B cell (primary cell): ENCODE results near the gene TMEM263. TPM values are rescaled to one million over a fixed set of nuclear protein-coding genes. Genes with fewer than 3 reads are reported as not detected.

Experiments used
- ATAC-seq: fragments of 200-7000 bp; cut with Tn5 transposase; one replicate; pipeline ENCODE4 v1.10.0; 2021; ENCODE audit warnings: low read depth, mild to moderate bottlenecking, moderate number of reproducible peaks, moderate library complexity
- CTCF ChIA-PET: fragments of 350-600 bp; sonication (Branson Sonifier 250); formaldehyde crosslinking; loops from one replicate; lab custom pipeline; 2021; ENCODE audit warnings: antibody characterized with exemption, inconsistent platforms; lab: Charles Lee
- POLR2A ChIA-PET: fragments of 350-600 bp; sonication (Branson Sonifier 250); formaldehyde crosslinking; loops from one replicate; lab custom pipeline; 2021; ENCODE audit warnings: antibody characterized with exemption; lab: Charles Lee
- DNase-seq: peaks from one replicate; pipeline ENCODE4 v3.0.0; 2013
- H2AFZ ChIP-seq: 2 replicates; pipeline ENCODE4 v1.6.1; 2012; ENCODE audit warnings: mild to moderate bottlenecking, low read depth, low read length; ENCODE audit not compliant: insufficient read depth, poor library complexity, severe bottlenecking
- H3K27ac ChIP-seq, 2 donors: 1 replicate in 1 of 2; 2 replicates in 1 of 2; pipeline ENCODE4 v1.5.1; 2012 to 2013; ENCODE audit warnings: low read length in 2 of 2, mild to moderate bottlenecking in 2 of 2, moderate library complexity in 1 of 2
- H3K27me3 ChIP-seq, 4 experiments: fragments of 200-600 bp in 1 of 4; sonication (generic) in 1 of 4; replicated peaks in 1 of 4; 1 replicate in 2 of 4; 2 replicates in 2 of 4; pipeline versions ENCODE4 v1.6.1 to v1.7.0; 2013 to 2016; ENCODE audit warnings: low read length in 3 of 4, mild to moderate bottlenecking in 2 of 4, mixed read lengths in 1 of 4, moderate library complexity in 1 of 4; ENCODE audit not compliant: insufficient read depth in 4 of 4, control insufficient read depth in 3 of 4; ENCODE audit errors: control extremely low read depth in 1 of 4
- H3K36me3 ChIP-seq, 2 experiments: replicated peaks in 1 of 2; 1 replicate in 1 of 2; 2 replicates in 1 of 2; pipeline versions ENCODE4 v1.6.1 to v1.7.1; 2013; ENCODE audit warnings: low read length in 1 of 2; ENCODE audit not compliant: insufficient read depth in 2 of 2, control insufficient read depth in 1 of 2; ENCODE audit errors: control extremely low read depth in 1 of 2, extremely low read depth in 1 of 2
- H3K4me1 ChIP-seq, 2 donors: fragments of 200-600 bp in 1 of 2; sonication (generic) in 1 of 2; 1 replicate in 1 of 2; 2 replicates in 1 of 2; pipeline versions ENCODE4 v1.5.1 to v1.6.1; 2013 to 2017; ENCODE audit warnings: low read length in 2 of 2; ENCODE audit not compliant: control insufficient read depth in 2 of 2, insufficient read depth in 2 of 2
- H3K4me2 ChIP-seq: replicated peaks from 2 replicates; pipeline ENCODE3; 2012; ENCODE audit warnings: mild to moderate bottlenecking, low read depth, low read length; ENCODE audit not compliant: poor library complexity, severe bottlenecking
- H3K4me3 ChIP-seq, 5 experiments: fragments of 200-600 bp in 1 of 5; sonication (generic) in 1 of 5; 1 replicate in 3 of 5; 2 replicates in 2 of 5; pipeline versions ENCODE4 v1.5.1 to v1.7.0; 2011 to 2016; ENCODE audit warnings: low read length in 4 of 5, mild to moderate bottlenecking in 4 of 5, low read depth in 2 of 5, control low read depth in 1 of 5, moderate library complexity in 1 of 5; ENCODE audit not compliant: insufficient read depth in 1 of 5; ENCODE audit errors: control extremely low read depth in 1 of 5, extremely low read depth in 1 of 5
- H3K79me2 ChIP-seq: fragments of 200-600 bp; sonication (generic); one replicate; pipeline ENCODE4 v1.6.0; 2016; ENCODE audit warnings: low read length; ENCODE audit not compliant: control insufficient read depth, insufficient read depth
- H3K9ac ChIP-seq: fragments of 200-600 bp; sonication (generic); 2 replicates; pipeline ENCODE4 v1.6.1; 2017; ENCODE audit warnings: mild to moderate bottlenecking, low read length, moderate library complexity
- H3K9me3 ChIP-seq, 3 donors: one replicate each; pipeline versions ENCODE4 v1.6.1 to v1.7.1; 2013; ENCODE audit warnings: low read length in 2 of 3; ENCODE audit not compliant: control insufficient read depth in 2 of 3, insufficient read depth in 1 of 3; ENCODE audit errors: control extremely low read depth in 1 of 3
- H4K20me1 ChIP-seq: 2 replicates; pipeline ENCODE4 v1.6.0; 2012; ENCODE audit warnings: mild to moderate bottlenecking, low read length; ENCODE audit not compliant: insufficient read depth, control insufficient read depth, poor library complexity, severe bottlenecking
- H3K27ac Mint-ChIP-seq: one replicate; pipeline ENCODE4 v1.8.0; 2021; ENCODE audit warnings: mixed read lengths
- H3K27me3 Mint-ChIP-seq: one replicate; pipeline ENCODE4 v1.8.0; 2021; ENCODE audit warnings: mixed read lengths
- H3K4me1 Mint-ChIP-seq: one replicate; pipeline ENCODE4 v1.8.0; 2021; ENCODE audit warnings: mixed read lengths
- H3K4me3 Mint-ChIP-seq: one replicate; pipeline ENCODE4 v1.8.0; 2021; ENCODE audit warnings: mixed read lengths
- H3K9me3 Mint-ChIP-seq: one replicate; pipeline ENCODE4 v1.8.0; 2022; ENCODE audit warnings: mixed read lengths; ENCODE audit not compliant: insufficient read depth
- EZH2 ChIP-seq: IDR thresholded peaks from 2 replicates; pipeline ENCODE4 v1.6.1; 2012; ENCODE audit warnings: borderline replicate concordance, low read depth, mild to moderate bottlenecking, moderate library complexity, low read length; ENCODE audit not compliant: insufficient read depth, poor library complexity, severe bottlenecking
- WGBS: methylation state at CpG from one replicate; pipeline ENCODE4 v1.1.5; 2013; ENCODE audit warnings: missing lambda C conversion rate; ENCODE audit not compliant: insufficient coverage; 5-methylcytosine and 5-hydroxymethylcytosine counted together
- intact Hi-C: fragments of 100-400 bp; cut with micrococcal nuclease; formaldehyde crosslinking; loops from one replicate; pipeline ENCODE4 v1.10.0; 2022
- polyA plus RNA-seq: library from polyadenylated mRNA; depleted of rRNA; stranded (reverse); fragments of >200 nt; gene quantifications from 2 replicates; pipeline ENCODE4 v1.2.3, GENCODE V29; 2012
- total RNA-seq, 2 donors: library from RNA; stranded (reverse); fragments of 120-200 nt in 1 of 2; gene quantifications; 1 replicate in 1 of 2; 2 replicates in 1 of 2; pipeline versions ENCODE4 v1.2.3 to v1.2.4, GENCODE V29; 2013 to 2022
- TF ChIP-seq, protein P1 (sequence below): fragments of 200-600 bp; IDR thresholded peaks from one replicate; pipeline ENCODE4 v1.8.0; 2022; ENCODE audit warnings: antibody characterized with exemption, mild to moderate bottlenecking

The TMEM263 gene
- total and polyA plus RNA-seq, 2 donors (not counting 1 experiment from before 2014, with no cell fraction given), result 4.8 to 23.5 TPM

DNA sequence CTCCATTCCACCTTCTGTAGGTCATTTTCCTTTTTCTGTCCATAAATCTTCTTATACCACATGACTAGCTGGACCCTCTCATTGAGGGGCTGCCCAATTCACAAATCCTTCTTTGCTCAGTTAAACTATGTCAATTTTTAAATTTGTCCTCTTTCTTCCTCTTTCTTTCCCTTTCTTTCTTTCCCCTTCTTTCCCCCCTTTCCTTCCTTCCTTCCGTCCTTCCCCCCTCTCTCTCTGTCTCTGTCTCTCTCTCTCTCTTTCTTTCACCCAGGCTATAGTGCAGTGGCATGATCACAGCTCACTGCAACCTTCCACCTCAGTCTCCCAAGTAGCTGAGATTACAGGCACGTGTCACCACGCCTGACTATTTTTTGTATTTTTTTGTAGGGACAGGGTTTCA is 47.1 kb upstream of the TMEM263 start:
- H3K4me3 Mint-ChIP-seq, result no peak overlapping the region
- intact Hi-C loops, result no loop called here
- peaks cover 2 to 37% (median 4%) of the 10 kb centered on the region in 3 donors for H3K9me3 ChIP-seq

DNA sequence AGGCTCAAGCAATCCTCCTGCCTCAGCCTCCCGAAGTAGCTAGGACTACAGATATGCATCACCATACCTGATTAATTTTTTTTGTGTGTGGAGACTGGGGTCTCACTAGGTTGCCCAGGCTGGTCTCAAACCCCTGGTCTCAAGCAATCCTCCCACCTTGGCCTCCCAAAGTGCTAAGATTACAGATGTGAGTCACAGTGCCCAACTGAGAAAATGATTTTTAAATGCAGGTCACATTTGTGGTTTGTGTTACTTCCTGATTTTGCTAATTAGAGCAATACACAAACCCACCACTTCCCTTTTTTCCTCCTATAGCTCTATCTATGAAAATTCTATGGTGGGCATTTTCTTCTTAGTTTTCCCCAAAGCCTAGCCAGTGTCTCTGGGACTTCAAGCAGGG is 45.5 kb upstream of the TMEM263 start:
- Histone ChIP-seq H3K4me2 (peak overlapping the region; percentile 41), H3K27ac (no peak overlapping the region), H3K27me3 (peaks cover 2 to 90% (median 81%) of the 10 kb centered on the region in 4 experiments), H2AFZ (no peak overlapping the region), H3K79me2 (no peaks in the 10 kb centered on the region), H3K9me3 (peaks cover 2 to 37% (median 4%) of the 10 kb centered on the region in 3 donors), H3K36me3 (no peaks in the 10 kb centered on the region), H4K20me1 (peaks cover 8% of the 10 kb centered on the region), H3K4me3 (no peak overlapping the region), H3K4me1 (peaks cover 11 to 39% of the 10 kb centered on the region in 2 donors), H3K9ac (no peak overlapping the region)
- peak; percentile 72 for DNase-seq
- no CpG with 5 or more reads among the region's 1 CpG for WGBS
- Mint-ChIP-seq H3K4me1 (peaks cover 13% of the 10 kb centered on the region), H3K4me3 (no peak overlapping the region), H3K27ac (peak overlapping the region; percentile 38), H3K27me3 (peaks cover 82% of the 10 kb centered on the region), H3K9me3 (no peaks in the 10 kb centered on the region)
- CTCF ChIA-PET, result interaction anchor here (1.0 to 2.0 kb wide), 4 partner anchors 9 to 553 kb away, joined by 4 to 12 read pairs (median 6); partner anchors contain the start of gene POLR3B
- peak; percentile 74 for ATAC-seq
- intact Hi-C loops, result no loop called here
- POLR2A ChIA-PET, result no interaction called here
- TF ChIP-seq, protein P1, sequence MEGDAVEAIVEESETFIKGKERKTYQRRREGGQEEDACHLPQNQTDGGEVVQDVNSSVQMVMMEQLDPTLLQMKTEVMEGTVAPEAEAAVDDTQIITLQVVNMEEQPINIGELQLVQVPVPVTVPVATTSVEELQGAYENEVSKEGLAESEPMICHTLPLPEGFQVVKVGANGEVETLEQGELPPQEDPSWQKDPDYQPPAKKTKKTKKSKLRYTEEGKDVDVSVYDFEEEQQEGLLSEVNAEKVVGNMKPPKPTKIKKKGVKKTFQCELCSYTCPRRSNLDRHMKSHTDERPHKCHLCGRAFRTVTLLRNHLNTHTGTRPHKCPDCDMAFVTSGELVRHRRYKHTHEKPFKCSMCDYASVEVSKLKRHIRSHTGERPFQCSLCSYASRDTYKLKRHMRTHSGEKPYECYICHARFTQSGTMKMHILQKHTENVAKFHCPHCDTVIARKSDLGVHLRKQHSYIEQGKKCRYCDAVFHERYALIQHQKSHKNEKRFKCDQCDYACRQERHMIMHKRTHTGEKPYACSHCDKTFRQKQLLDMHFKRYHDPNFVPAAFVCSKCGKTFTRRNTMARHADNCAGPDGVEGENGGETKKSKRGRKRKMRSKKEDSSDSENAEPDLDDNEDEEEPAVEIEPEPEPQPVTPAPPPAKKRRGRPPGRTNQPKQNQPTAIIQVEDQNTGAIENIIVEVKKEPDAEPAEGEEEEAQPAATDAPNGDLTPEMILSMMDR, result no peak
- TF ChIP-seq EZH2, result no peak

More for the DNA sequence above, 47.1 kb upstream of the TMEM263 start:
- Histone ChIP-seq H4K20me1 (peaks cover 8% of the 10 kb centered on the region), H2AFZ (no peak overlapping the region), H3K36me3 (no peaks in the 10 kb centered on the region), H3K4me2 (no peak overlapping the region), H3K9ac (no peak overlapping the region), H3K27ac (no peak overlapping the region), H3K79me2 (no peaks in the 10 kb centered on the region), H3K4me3 (no peak overlapping the region), H3K27me3 (peaks cover 5 to 91% (median 73%) of the 10 kb centered on the region in 4 experiments), H3K4me1 (peaks cover 11 to 34% of the 10 kb centered on the region in 2 donors)
- H3K27ac Mint-ChIP-seq, result no peak overlapping the region
- no peaks in the 10 kb centered on the region for H3K9me3 Mint-ChIP-seq
- CTCF ChIA-PET, result no interaction called here
- POLR2A ChIA-PET, result no interaction called here
- 50% methylated on average over 1 of the region's 3 CpGs for WGBS
- ATAC-seq (no peak), DNase-seq (no peak)
- H3K4me1 Mint-ChIP-seq, result peaks cover 13% of the 10 kb centered on the region
- TF ChIP-seq, protein P1, result no peak
- no peak for TF ChIP-seq EZH2
- peaks cover 78% of the 10 kb centered on the region for H3K27me3 Mint-ChIP-seq
